Stimulated activated CD8-positive, alpha-beta memory T cell treated with anti-CD3 and anti-CD28 coated beads, Interleukin-15, amount 100 ng/mL, for 1 hour (primary cell): ENCODE results near the gene PWWP2B.

Source experiments
- DNase-seq: peaks from one replicate; pipeline ENCODE4 v3.0.0-alpha.2; 2020; ENCODE audit warnings: low read depth

The PWWP2B gene

DNA sequence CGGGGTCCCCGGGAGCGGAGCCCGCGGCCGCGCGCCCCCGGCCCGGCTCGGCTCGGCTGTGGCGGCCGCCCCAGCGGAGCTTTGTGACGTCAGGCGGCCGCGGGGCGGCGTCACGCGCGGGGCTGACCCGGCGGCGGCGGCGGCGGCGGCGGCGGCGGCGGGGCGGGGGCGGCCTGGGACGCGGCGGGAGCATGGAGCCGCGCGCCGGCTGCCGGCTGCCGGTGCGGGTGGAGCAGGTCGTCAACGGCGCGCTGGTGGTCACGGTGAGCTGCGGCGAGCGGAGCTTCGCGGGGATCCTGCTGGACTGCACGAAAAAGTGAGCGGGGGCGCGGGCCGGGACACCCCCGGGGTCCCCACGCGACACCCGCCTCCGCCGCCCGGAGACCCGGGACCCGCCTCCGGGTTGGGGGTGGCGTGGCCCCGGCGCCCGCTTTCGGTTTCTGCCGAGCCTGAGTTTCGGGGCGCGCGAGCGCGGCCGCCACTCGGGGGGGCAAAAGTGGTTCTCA, at the start of gene PWWP2B:
TSS of gene PWWP2B (plus strand) at position 165 of the 506 bp plus-strand sequence. CDS start at position 192, 27 bp downstream.
- peak; percentile 32 for DNase-seq

DNA sequence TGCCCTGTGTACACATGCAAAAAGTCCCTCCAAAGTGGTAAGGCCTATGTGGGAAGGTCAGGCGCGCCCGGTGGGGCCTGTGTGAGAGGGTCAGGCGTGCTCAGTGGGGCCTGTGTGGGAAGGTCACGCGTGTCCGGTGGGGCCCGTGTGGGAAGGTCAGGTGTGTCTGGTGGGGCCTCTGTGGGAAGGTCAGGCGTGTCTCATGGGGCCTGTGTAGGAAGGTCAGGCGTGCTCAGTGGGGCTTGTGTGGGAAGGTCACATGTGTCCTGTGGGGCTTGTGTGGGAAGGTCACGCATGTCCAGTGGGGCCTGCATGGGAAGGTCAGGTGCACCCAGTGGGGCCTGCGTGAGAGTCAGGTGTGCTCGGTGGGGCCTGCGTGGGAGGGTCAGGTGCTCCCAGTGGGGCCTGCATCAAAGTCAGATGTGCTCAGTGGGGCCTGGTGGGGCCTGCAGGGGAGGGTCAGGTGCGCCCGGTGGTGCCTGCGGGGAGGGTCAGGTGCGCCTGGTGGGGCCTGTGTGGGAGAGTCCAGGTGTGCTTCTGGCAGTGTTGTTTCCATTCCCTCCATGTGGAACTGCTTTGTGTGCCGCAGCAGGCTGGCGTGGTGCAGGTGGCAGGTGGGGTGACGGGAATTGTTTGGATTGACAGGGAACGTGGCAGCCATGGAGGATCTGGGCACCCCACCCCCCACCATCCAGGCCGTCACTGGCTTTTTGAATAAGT, 49.6 kb upstream of the PWWP2B start:
- DNase-seq = no peak

DNA sequence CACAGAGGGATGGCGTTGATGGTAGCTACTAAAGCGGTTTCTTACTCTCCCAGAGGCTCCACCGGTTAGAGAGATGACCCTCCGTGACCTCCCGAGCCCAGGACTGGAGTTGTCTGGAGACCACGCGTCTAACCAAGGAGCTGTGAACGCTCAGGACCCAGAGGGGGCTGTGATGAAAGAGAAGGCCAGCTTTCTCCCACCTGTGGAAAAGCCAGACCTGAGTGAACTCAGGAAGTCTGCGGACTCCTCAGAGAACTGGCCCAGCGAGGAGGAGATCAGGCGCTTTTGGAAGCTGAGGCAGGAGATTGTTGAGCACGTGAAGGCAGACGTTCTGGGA, 49.1 kb upstream of the PWWP2B start:
- no peak for DNase-seq

DNA sequence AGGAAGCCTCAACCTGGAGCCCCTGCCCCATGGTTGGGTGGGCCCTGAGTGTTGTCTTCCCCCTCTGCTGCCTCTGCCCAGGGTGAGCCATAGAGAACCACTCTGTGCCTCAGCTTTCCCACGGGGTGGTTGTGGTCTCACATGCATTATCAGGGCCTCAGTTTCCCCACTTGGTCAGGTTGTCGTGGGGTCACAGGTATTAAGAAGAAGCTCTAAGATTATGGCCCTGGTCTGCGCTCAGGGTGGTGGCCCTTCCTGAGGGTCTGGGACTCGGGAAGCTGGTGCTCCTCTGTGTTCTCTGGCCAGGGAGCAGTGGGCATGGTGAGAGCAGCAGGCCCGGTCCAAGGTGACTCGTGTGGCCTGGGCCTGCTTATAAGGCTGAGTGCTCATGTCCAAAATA, 47.2 kb upstream of the PWWP2B start:
- DNase-seq = no peak

DNA sequence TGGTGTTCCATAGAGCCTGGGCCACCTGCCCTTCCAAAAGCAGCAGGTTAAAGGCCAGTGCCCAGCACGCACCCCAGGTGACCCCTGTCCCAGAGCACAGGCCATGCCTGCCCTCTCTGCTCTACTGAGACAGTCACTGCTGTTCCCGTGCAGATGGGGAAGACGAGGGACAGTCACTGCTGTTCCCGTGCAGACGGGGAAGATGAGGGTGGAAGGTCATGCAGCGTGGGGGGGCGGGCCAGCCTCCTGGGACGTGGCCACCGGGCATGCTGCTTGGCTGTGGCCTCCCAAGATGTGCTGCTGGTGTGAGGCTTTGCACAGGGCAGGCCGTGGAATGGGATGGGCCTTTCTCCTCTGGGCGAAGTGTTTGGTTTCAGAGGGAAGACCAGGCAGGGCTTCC, 46.6 kb upstream of the PWWP2B start:
- no peak for DNase-seq

DNA sequence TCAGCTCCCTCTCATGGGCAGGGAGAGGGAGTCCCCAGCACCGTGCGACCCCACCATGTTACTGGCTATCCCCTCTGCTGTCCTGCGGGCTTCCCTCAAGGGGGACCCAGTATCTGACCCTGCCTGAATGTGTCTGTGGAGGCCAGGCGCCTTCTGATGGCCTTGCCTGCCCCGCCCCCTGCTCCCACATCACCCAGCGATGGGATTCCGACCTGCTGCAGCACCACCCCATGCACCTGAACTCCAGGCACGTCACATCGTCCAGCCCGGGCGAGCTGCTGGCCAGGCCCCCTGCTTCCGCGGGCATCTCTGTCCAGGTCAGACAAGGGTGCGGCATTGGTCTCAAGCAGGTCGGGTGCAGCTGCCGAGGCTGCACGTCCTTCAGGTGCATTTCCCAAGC, 46.1 kb upstream of the PWWP2B start:
- DNase-seq = no peak

DNA sequence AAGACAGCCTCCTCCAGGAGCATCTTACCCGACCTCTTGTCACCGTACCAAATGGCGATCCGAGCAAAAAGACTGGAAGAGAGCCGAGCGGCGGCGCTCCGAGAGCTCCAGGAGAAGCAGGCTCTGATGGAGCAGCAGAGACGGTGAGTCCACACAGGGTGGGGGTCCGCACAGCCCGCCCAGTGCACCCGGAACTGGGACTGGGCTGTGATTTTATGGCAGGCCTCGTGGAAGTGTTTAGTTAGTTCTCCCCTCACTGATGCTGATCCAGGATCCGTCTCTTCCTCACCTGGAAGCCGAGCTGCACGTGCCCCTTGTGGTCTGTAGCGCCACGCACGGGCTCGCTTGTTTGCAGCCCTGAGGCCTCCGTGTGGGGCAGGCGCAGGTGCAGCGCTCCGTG, 45.4 kb upstream of the PWWP2B start:
- DNase-seq = no peak

DNA sequence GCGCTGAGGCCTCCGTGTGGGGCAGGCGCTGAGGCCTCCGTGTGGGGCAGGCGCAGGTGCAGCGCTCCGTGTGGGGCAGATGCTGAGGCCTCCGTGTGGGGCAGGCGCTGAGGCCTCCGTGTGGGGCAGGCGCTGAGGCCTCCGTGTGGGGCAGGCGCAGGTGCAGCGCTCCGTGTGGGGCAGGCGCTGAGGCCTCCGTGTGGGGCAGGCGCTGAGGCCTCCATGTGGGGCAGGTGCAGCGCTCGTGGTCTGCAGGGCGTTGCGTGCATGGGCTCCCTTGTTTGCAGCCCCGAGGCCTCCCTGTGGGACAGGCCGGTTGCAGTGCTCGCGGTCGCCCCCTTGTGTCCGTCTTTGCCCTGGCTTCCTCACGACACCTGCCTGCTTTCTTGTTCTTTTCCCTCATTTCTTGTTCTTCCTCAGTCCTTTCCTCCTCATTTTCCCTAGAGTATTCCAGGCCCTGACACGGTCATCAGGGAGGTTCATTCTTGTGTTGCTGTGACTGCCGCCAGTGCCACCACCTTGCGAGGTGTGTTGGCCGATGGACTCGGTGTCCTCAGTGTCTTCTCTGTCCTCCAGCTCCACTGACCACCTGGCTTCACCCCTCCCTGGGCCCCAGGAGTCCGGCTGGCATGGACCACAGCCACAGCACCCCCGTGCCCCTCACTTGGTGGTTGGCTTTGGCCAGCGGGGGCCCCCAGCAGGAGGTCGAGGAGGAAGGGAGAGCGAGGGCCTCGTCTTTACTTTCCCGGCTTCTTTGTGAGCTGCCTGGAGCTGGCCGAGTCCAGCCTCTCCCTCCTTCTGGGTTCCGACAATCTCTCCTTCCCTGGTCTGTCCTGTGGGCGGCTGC, 44.3 kb upstream of the PWWP2B start:
- DNase-seq = peak; percentile 65

DNA sequence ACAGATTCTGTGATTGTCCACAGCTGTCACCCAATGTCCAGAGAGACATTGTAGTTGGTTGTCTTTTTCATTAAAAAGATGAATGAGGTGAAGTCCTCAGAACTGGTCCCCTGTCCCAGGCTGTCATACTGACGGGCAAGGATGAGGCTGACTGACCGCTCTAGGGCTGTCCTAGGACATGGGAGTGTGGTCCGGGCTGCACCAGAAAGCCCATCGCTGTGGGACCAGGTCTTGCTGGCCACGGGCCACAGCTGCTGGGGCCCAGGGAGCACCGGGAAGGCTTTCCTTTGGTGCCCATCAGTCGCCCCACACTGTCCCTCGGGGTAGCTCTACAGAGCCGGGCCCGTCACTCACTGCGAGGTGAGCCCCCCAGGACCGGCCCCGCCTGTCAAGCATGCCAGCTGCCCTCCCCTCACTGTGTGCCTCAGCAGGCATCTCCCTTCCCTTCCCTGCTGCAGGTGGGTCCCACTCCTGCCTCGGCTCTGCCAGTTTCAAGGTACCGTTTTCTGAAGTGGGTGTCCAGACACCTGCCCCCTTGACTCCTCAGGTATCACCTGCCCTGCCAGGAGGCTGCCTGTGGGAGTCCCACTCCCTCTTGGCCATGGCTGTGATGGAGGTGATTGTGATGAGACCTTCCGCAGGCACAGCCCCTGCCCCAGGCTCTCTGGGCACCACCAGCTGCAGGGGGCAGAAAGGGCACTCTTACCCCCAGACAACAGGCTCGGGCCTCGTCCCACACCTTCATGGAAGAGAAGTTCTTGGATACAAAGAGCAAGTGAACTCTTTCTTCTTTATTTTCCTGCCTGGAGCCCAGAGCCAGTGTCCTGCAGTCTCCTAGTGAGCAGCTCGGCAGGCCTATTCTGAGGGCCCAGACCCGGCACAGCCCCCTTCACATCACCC, 43.3 kb upstream of the PWWP2B start:
- DNase-seq = no peak

DNA sequence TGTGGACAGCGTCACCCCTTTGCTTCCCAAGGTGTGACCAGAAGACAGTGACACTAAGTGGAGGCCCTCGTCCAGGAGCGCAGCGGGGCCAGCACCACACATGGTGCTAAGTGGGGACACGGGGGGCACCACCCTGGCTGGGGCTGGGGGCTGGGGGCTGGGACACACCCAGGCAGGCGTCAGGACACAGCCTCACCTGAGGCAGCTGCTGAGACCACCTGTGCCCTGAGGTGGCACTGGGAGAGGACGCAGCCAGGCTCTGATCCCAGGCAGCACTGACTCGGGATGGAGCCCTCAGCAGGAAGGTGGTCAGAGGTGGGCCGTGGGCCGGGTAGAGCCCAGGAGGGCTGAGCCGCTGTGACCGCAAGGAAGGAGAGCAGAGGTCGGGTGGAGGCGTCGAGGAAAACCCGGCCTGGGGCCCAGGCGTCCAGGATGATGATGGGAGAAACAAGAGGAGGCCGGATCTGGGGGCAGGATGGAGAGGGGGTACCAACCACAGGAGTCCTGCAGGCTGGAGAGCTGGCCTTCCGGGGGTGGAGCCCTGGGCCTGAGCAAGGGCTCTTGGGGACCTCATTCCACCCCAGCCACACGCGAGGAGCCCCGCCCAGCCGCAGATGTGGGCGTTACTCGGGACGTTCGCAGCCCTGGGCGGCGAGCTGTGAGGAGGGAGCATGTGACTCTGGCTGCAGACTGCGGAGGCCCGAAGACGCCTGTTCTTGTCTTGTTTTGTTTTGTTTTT, 42.5 kb upstream of the PWWP2B start:
- no peak for DNase-seq

DNA sequence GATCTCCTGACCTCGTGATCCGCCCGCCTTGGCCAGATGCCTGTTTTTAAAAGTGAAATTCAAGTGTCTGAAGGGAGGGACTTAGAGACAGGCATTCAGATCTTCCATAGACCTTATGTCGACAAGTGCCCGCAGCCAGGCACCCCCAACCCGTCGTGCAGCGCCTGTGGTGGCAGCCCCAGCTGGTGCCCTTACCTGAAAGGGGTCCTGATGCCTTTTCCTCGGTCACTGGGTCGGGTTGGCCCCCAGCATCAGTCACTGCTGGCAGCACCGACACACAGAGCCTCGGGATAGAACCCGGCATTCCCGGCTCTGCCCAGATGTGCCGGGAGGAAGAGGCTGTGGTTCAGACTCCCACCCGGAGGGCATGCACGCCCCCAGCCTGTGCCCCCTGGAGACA, 41.7 kb upstream of the PWWP2B start:
- no peak for DNase-seq

DNA sequence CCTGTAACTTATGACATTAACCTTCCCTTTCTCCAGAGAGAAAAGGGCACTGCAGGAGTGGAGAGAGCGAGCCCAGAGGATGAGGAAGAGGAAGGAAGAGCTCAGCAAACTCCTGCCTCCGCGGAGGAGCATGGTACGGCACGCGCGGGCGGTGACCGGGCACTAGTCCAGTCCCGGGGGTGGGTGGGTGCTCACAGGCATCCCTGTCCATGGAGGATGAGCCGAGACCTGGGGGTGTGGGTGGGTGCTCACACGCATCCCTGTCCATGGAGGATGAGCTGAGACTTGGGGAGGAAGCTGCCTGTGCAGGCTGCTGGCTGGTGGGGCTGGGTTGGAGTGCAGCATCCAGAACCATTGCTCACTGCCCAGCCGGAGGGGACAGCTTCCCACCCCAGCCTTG, 41.2 kb upstream of the PWWP2B start:
- no peak for DNase-seq

DNA sequence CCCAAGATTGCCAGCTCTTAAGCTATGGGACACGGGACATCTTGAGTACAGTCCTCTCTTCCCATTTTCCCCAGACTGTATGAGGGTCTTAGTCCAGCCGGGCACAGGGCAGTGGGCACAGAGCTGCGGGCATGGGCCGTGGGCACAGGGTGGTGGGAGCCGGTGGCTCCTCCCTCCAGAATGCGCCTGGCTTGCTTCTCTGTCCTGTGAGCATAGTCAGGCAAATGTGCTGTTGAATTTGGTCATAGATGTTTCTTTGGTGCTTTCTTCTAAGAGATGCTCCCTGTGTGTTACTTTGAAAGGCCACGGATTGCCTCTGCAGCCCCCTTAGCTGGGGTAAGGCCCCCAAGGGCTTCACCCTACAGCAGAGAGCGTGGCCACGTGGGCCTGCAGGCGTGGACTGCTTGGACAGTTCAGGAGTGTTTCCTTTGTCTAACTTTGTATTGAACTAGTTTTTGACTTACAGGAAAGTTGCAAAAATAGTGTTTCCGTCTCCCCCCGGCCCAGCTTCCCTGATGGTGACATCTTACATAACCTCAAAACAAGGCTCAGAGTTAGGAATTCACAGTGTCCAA, 40.3 kb upstream of the PWWP2B start:
- no peak for DNase-seq

DNA sequence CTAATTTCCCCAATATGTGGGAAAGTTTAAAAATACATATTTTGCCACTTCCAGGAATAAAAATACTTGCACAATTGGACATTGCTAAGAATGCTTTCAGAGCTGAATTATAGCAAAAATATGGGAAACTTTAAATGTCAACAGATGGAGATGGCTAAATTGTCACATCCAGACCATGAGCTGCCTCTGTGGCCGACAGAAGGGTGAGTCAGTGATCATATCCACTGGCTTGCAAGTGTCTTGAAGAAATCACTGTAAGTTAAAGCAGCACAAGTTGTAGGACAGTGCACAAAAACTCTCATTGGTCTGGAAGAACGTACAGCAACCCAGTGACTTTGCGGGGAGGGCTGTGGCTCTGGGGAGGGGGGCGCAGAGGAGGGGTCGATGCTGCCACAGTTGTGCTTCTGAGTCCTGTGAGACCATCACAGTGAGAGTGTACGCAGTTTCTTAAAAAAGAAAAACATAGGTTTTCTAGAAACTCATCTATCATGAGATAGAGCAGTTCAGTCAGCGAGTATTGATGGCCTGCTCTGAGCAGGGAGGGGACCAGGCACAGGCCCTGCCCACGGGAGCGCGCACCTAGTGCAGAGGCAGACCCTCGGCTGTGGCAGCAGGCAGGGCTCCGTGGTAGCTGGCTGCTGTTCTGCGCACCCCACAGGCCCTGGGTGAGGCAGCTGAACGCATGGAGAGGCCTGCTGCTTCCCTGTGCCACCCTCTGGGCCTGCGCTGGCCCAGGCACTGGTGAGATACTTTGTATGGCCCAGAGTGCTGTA, 39.5 kb upstream of the PWWP2B start:
- DNase-seq = no peak

DNA sequence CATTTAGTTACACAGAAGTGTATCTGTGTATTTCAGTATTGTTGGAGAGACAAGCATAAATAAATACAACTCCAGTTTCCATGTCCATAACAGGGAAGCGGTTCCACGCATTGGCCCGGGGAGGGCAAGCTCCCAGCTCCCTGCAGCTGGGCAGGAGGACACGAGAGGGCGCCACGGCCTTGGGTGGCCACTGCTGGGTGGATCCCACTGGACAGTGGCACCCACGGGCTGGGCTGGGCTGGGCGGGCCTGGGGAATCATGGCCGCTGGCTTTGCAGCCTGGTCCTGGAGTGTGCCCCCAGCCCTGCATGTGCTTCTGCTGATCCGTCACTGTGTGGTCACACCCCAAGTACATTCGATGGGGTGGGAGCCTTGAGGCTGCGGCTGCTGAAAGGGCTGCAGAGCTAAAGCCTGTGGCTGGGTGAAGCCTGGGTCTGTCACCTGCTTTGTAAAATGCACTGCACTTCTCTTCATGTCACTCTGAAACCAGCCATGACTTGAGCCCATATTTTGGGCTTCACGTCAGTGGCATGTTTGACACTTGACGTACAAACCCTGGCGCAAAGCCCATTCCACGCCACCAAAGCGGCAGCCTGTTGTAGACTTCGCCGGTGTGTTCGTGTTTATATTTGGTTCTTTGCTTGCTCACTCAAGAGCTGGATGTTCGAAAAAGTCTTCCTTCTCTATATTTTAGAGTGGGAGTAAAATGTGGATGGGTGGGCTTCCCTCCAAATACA, 37.5 kb upstream of the PWWP2B start:
- DNase-seq = no peak

DNA sequence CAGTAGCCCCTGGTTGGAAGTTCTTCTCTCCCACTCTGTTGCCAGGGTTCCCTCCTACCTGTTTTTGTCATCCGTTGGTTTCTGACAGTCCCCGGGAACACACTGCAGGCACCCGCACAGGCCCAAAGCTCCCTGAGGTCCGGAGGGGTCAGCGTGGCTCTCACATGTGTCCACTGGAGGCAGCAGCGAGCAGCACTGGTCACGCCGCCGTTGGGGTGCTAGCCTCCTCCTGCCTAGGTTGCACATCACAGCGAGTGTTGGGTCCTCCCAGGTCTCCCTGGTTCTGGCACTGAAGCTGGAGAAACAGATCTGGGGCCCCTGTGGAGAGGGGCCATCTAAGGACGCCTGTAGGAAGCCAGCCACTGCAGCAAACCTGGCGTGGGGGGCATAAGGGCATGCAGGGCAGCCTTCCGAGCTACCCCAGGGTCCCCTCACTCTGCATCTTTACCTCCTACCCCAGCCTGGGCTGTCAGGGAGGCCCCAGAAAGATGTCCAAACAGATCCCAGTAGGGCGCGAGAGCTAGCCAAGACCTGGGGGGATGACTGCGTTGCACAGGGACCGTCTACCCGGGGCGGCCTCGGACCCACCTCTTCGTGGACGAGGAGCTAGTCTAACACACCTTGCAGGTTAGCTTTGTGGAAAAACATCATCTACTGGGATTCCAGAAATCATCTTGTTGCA, 36.1 kb upstream of the PWWP2B start:
- peak; percentile 8 for DNase-seq

DNA sequence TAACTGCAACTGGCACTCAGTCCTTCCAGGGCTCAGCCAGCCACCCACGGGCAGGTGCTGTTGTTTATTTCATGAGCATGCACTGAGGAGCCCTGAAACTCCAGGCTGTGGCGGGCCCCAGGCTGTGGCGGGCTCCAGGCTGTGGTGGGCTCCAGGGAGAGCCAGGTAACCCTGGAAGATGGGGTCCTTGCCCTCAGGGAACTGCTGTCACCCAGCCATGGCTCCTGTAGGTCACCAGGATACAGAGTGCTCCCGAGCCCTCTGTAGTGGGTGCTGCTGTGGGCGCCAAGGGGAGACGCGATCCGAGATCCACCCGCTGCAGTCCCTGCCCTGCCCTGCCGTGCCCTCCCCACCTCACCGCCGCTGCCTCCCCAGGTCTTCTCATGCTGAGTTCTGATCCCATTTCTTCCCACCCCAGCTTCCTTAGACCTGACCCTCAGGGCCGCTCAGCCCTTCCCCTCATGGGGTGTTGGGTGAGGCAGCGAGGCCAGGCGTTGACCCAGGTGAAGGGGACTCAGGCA, 35.4 kb upstream of the PWWP2B start:
- DNase-seq = no peak

DNA sequence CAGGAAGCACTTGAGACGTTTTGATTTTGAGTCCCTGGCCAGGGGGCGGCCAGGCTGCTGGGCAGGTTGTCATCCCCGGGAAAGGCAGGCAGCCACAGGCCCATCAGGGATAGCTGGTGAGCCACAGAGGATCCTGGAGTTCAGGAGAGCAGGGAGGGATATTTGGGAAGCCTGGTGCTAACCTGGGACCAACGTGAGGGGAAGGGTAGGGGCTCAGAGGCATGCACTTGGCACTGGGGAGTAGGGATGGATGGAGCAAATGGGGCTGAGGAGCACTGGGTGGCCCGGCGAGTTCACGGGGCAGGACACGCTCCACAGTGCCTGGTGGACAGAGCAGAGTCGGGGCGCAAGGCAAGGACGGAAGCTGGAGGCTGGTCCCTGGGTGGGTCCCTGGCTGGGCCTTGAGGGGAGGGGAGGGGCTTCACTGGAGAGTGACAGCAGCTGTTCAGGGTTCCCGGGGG, 34.8 kb upstream of the PWWP2B start:
- no peak for DNase-seq

DNA sequence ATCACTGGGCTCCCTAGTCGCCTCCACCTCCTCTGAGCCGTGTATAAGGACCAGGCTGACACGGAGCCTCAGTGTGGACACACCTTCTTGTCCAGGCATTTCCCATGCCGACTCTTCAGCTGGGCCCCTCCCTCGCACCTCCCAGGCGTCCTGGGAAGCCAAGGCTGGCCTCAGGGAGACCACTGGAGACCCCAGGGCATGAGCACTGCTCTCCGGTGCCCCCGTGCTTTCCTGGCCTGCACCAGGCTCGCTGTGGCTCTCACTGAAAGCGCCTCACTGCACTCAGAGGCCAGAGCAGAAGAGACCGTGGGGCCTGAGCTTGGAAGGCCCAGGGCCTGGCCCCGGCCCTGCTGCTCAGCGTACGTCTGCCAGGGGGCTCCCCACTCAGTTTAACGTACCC, 33.6 kb upstream of the PWWP2B start:
- DNase-seq = no peak
